ENCODE results near the gene ACAD10.

DNA sequence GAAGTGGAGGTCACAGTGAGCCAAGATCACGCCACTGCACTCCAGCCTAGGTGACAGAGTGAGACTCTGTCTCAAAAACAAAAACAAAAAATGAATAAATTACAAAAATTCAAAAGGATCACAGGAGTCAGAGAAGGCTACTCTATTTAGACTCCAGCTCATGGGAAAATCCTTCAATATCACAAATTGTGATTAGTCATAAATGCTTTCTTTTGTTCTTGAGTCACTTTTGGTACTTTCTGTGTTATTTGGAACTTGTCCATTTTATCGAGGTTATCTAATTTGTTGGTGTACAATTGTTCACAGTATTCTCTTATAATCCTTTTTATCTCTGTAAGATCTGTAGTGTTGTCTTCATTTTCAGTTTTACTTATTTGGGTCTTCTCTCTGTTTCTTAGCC lies 99.8 kb downstream of the ACAD10 start:
- no peak for TF ChIP-seq POLR2A (IDR thresholded peaks at IDR 0.05)
- TF ChIP-seq, protein P1, sequence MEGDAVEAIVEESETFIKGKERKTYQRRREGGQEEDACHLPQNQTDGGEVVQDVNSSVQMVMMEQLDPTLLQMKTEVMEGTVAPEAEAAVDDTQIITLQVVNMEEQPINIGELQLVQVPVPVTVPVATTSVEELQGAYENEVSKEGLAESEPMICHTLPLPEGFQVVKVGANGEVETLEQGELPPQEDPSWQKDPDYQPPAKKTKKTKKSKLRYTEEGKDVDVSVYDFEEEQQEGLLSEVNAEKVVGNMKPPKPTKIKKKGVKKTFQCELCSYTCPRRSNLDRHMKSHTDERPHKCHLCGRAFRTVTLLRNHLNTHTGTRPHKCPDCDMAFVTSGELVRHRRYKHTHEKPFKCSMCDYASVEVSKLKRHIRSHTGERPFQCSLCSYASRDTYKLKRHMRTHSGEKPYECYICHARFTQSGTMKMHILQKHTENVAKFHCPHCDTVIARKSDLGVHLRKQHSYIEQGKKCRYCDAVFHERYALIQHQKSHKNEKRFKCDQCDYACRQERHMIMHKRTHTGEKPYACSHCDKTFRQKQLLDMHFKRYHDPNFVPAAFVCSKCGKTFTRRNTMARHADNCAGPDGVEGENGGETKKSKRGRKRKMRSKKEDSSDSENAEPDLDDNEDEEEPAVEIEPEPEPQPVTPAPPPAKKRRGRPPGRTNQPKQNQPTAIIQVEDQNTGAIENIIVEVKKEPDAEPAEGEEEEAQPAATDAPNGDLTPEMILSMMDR (IDR thresholded peaks at IDR 0.05): no peak

Measured in Peyer's patch (tissue), 4 donors.